Smooth muscle cell (in vitro differentiated cells): Measurements from ENCODE around the gene ARHGAP10. TPM values are rescaled to one million over a fixed set of nuclear protein-coding genes. Genes with fewer than 3 reads are reported as not detected.

Experiments
- DNase-seq: peaks from one replicate; lab custom pipeline; 2025; ENCODE audit not compliant: unreplicated experiment; lab: John Stamatoyannopoulos, UW
- H2AFZ ChIP-seq: fragments of 200-600 bp; sonication (generic); 2 replicates; pipeline ENCODE4 v1.6.0; 2016; ENCODE audit warnings: antibody characterized with exemption, low read depth, mild to moderate bottlenecking
- H3F3A ChIP-seq: fragments of 200-600 bp; sonication (generic); 2 replicates; pipeline ENCODE4 v1.6.0; 2017; ENCODE audit warnings: antibody characterized with exemption, low read depth
- H3K27ac ChIP-seq: fragments of 200-600 bp; sonication (generic); 2 replicates; pipeline ENCODE4 v1.5.1; 2016; ENCODE audit warnings: low read depth, mild to moderate bottlenecking
- H3K27me3 ChIP-seq: fragments of 200-600 bp; sonication (generic); 2 replicates; pipeline ENCODE4 v1.6.1; 2016; ENCODE audit warnings: low read depth, mild to moderate bottlenecking
- H3K36me3 ChIP-seq: fragments of 200-600 bp; sonication (generic); 2 replicates; pipeline ENCODE4 v1.5.1; 2016; ENCODE audit warnings: low read depth
- H3K4me1 ChIP-seq: fragments of 200-600 bp; sonication (generic); 2 replicates; pipeline ENCODE4 v1.5.1; 2016; ENCODE audit warnings: low read depth
- H3K4me2 ChIP-seq: fragments of 200-600 bp; sonication (generic); 2 replicates; pipeline ENCODE4 v1.6.0; 2016; ENCODE audit warnings: mild to moderate bottlenecking
- H3K4me3 ChIP-seq: fragments of 200-600 bp; sonication (generic); 2 replicates; pipeline ENCODE4 v1.5.1; 2016; ENCODE audit warnings: mild to moderate bottlenecking
- H3K79me2 ChIP-seq: fragments of 200-600 bp; sonication (generic); 2 replicates; pipeline ENCODE4 v1.6.0; 2016; ENCODE audit warnings: low read depth, mild to moderate bottlenecking
- H3K9ac ChIP-seq: fragments of 200-600 bp; sonication (generic); 2 replicates; pipeline ENCODE4 v1.6.0; 2016; ENCODE audit warnings: low read depth
- H3K9me3 ChIP-seq: fragments of 200-600 bp; sonication (generic); replicated peaks from 2 replicates; pipeline ENCODE4 v1.5.1; 2016; ENCODE audit warnings: low read depth
- H4K20me1 ChIP-seq: fragments of 200-600 bp; sonication (generic); 2 replicates; pipeline ENCODE4 v1.6.0; 2016; ENCODE audit warnings: low read depth
- CTCF ChIP-seq: fragments of 200-600 bp; sonication (generic); IDR thresholded peaks from 2 replicates; pipeline ENCODE4 v1.5.1; 2017; ENCODE audit warnings: borderline replicate concordance, mild to moderate bottlenecking, antibody characterized with exemption; ENCODE audit not compliant: insufficient read depth, poor library complexity, severe bottlenecking
- WGBS: methylation state at CpG from one replicate; pipeline ENCODE4 v1.1.7; 2016; ENCODE audit warnings: low lambda C conversion rate; 5-methylcytosine and 5-hydroxymethylcytosine counted together
- polyA plus RNA-seq: library from polyadenylated mRNA; unstranded; fragments of >200 nt; fragmentation: Nextera tagmentation; extraction: Ambion mirVana; gene quantifications from 2 replicates; pipeline ENCODE4 v1.2.1, GENCODE V29; 2016
- total RNA-seq: library from RNA; depleted of rRNA; stranded (reverse); fragments of >200 nt; gene quantifications from 2 replicates; pipeline ENCODE4 v1.2.3, GENCODE V29; 2014

ARHGAP10 gene
- total and polyA plus RNA-seq, 2 experiments from 2014 or later = 6.2 to 11.6 TPM

GRCh38 chr4:147724468-147725201 is 7.3 kb upstream of the ARHGAP10 start:
- DNase-seq = no peak
- Histone ChIP-seq H4K20me1 (no peaks in the 10 kb centered on the region), H3K27me3 (no peaks in the 10 kb centered on the region), H3K36me3 (no peaks in the 10 kb centered on the region), H3K4me1 (peaks cover 7% of the 10 kb centered on the region), H3K9me3 (no peaks in the 10 kb centered on the region), H3K27ac (no peak overlapping the region), H3K9ac (no peak overlapping the region), H3K4me3 (no peak overlapping the region), H3K79me2 (no peaks in the 10 kb centered on the region), H3K4me2 (no peak overlapping the region), H2AFZ (no peak overlapping the region), H3F3A (no peaks in the 10 kb centered on the region)
- TF ChIP-seq CTCF = no peak
- 90% methylated on average over 13 of the region's 13 CpGs for WGBS

- peaks cover 7% of the 10 kb centered on the region for H3K4me1 ChIP-seq
- no peak for DNase-seq
- H3K27ac ChIP-seq = no peak overlapping the region
- H3K4me3 ChIP-seq = no peak overlapping the region
- H3K9ac ChIP-seq = no peak overlapping the region
- 92% methylated on average over 4 of the region's 4 CpGs for WGBS
- H3K27me3 ChIP-seq = no peaks in the 10 kb centered on the region
- TF ChIP-seq CTCF = no peak
- H2AFZ ChIP-seq = no peak overlapping the region
- no peaks in the 10 kb centered on the region for H3K79me2 ChIP-seq
- no peaks in the 10 kb centered on the region for H4K20me1 ChIP-seq
- H3K9me3 ChIP-seq = no peaks in the 10 kb centered on the region
- H3K36me3 ChIP-seq = no peaks in the 10 kb centered on the region
- no peak overlapping the region for H3K4me2 ChIP-seq
- no peaks in the 10 kb centered on the region for H3F3A ChIP-seq
Observed at GRCh38 chr4:147725673-147726072, 6.2 kb upstream of the ARHGAP10 start.

GRCh38 chr4:147727476-147728028 is 4.3 kb upstream of the ARHGAP10 start:
- Histone ChIP-seq H2AFZ (no peak overlapping the region), H3K4me3 (no peak overlapping the region), H3K27me3 (no peaks in the 10 kb centered on the region), H3K4me1 (peaks cover 7% of the 10 kb centered on the region), H3K79me2 (peaks cover under 1% of the 10 kb centered on the region), H3K9ac (no peak overlapping the region), H3K27ac (no peak overlapping the region), H3K9me3 (no peaks in the 10 kb centered on the region), H4K20me1 (no peaks in the 10 kb centered on the region), H3F3A (no peaks in the 10 kb centered on the region), H3K36me3 (no peaks in the 10 kb centered on the region), H3K4me2 (no peak overlapping the region)
- TF ChIP-seq CTCF = no peak
- WGBS = 73% methylated on average over 2 of the region's 2 CpGs
- DNase-seq = no peak
